LNCAP (cell line): Measurements from ENCODE around the gene CCL25.

ENCODE experiments used
- CTCF ChIP-seq: fragments of 450-650 bp; IDR thresholded peaks from 2 replicates; pipeline ENCODE4 v1.5.1; 2017; ENCODE audit warnings: mild to moderate bottlenecking

Gene CCL25

DNA sequence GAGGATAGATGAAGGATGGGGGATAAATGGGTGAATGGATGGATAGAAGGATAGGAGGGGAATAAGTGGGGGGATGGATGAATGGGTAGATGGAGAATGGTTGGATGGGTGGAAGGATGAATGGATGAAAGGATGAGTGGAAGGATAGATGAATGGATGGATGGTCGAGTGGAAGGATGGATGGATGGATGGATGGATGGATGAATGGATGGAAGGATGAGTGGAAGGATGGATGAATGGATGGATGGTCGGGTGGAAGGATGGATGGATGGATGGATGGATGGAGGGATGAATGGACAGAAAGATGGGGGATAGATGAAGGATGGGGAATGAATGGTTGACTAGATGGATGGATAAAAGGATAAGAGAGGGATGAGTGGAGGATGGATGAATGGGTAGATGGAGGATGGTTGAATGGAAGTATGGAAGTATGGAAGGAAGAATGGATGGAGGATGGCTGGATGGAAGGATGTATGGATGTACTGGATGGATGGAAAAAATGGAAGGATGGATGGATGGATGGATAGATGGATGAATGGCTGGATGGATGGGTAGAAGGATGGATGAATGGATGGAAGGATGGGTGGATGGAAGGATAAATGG lies 54.8 kb downstream of the CCL25 start:
- no peak for TF ChIP-seq CTCF

DNA sequence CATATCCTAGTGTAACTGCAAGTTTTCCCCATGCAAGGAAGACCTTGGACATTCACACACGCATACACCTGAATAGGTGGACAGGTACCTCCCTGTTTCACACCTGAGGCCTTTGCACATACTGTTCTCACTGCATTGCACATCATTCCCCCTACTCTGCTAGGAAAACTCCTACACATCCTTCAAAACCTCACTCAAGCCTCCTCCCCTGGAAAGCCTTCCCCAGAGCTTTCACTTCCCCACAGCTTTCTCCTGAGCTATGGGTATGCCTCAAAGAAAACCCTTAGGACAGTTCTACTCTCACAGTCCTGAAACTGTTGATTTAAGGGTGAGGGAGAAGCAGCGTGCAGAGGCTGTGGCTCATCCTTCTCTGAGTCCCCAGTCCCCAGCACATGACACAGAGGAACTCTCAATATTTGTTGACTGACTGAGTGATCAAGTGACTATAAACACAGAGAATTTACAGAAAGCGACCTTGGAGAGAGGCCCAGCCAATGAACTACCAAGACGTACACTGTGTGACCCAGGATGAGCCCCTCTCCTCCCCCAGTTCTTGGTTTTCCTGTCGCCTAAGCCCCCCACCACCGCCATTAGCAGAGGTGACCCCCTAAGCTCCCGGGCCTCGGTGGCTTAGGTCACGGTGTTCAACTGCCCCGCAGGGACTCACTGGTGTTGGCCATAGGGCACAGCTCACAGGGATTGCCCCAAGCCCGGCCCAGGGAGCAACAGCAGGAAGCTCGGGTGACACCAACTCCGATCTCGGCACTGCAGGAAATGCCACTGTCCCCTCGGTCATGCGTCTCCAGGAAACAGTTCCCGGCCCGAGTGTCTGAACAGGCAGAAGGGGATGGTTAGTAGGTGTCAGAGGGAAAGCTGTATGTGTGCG lies 56.2 kb downstream of the CCL25 start:
- TF ChIP-seq CTCF: no peak

DNA sequence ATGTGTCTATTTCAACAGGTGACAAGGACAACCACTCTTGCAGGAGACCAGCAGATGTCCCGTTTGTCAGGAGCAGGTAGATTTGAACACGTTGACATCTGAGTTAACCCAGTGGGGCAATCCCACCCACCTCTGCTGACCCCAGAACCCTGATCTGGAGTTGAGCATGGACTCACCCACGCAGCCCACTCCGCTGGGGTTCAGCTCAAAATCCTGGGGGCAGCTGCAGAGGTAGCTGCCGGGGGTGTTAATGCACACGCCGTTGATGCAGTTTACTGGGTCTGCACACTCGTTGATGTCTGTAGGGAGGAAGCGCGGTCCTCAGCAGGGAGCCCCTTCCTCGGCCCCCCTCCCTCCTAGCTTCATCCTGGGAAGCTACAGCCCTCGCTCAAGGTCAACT lies 56.9 kb downstream of the CCL25 start:
- TF ChIP-seq CTCF: no peak

DNA sequence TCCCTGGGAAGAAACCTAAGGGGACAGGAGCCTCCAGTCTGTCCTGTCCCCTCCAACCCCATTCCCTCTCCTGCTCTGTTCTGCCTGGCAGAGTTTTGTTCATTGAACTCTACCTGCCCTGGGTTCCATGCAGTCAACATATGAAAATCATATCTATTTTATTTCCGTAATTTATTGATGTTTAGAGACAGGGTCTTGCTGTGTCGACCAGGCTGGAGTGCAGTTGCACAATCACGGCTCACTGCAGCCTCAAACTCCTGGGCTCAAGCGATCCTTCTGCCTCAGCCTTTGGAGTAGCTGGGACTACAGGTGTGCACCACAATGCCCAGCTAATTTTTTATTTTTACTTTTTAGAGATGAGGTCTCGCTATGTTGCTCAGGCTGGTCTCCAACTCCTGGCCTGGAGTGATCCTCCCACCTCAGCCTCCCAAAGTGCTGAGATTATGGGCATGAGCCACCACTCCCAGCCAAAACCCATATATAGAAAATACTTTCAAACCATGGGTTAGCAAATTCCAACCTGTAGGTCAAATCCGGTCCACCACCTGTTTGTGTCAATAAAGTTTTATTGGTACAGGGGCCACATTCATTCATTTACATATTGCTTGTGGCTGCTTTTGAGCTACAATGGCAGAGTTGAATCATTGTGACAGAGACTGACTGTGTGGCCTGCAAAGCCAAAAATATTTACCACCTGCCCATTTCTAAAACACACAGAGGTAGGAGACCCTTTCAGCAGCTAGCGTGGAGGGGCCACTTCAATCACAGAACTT lies 57.5 kb downstream of the CCL25 start:
- TF ChIP-seq CTCF: no peak

GRCh38 chr19:8110931-8111330 lies 58.4 kb downstream of the CCL25 start:
- TF ChIP-seq CTCF: no peak

GRCh38 chr19:8111376-8111775 lies 58.8 kb downstream of the CCL25 start:
- TF ChIP-seq CTCF: no peak
